Immature natural killer cell (primary cell): ENCODE data around the gene PIGBOS1. TPM values are rescaled to one million over a fixed set of nuclear protein-coding genes. Genes with fewer than 3 reads are reported as not detected.
A peak's percentile ranks its signal among the peaks of the same experiment; 100 is the strongest.
"Not testable (repeated sequence)": the region's sequence is repeated elsewhere in the genome, so short reads cannot be mapped to it uniquely, and the experiment has no call there.

Experiments used
- DNase-seq, 3 donors: peaks; one replicate each; pipeline ENCODE4 v3.0.0; 2022; ENCODE audit warnings: mixed read lengths in 1 of 3
- H3K27ac Mint-ChIP-seq, 6 donors: one replicate each; pipeline ENCODE4 v1.8.0; 2020; ENCODE audit warnings: mixed read lengths in 6 of 6, mild to moderate bottlenecking in 5 of 6, inconsistent platforms in 4 of 6, moderate library complexity in 3 of 6
- H3K27me3 Mint-ChIP-seq, 3 donors: one replicate each; pipeline ENCODE4 v1.8.0; 2020 to 2021; ENCODE audit warnings: low read depth in 3 of 3, mild to moderate bottlenecking in 3 of 3, mixed read lengths in 3 of 3, moderate library complexity in 3 of 3, inconsistent platforms in 1 of 3
- H3K36me3 Mint-ChIP-seq, 3 donors: one replicate each; pipeline ENCODE4 v1.8.0; 2020; ENCODE audit warnings: mixed read lengths in 3 of 3, inconsistent platforms in 2 of 3, mild to moderate bottlenecking in 2 of 3
- H3K4me1 Mint-ChIP-seq, 2 donors: one replicate each; pipeline ENCODE4 v1.8.0; 2020; ENCODE audit warnings: inconsistent platforms in 2 of 2, mild to moderate bottlenecking in 2 of 2, mixed read lengths in 2 of 2, moderate library complexity in 1 of 2
- H3K4me3 Mint-ChIP-seq, 5 donors: one replicate each; pipeline ENCODE4 v1.8.0; 2020; ENCODE audit warnings: mild to moderate bottlenecking in 5 of 5, mixed read lengths in 5 of 5, inconsistent platforms in 3 of 5, moderate library complexity in 3 of 5
- H3K9me3 Mint-ChIP-seq, 6 donors: one replicate each; pipeline ENCODE4 v1.8.0; 2020; ENCODE audit warnings: mild to moderate bottlenecking in 6 of 6, mixed read lengths in 6 of 6, inconsistent platforms in 4 of 6, moderate library complexity in 3 of 6
- polyA plus RNA-seq, 3 donors: library from polyadenylated mRNA; unstranded; fragments of 300-500 nt; fragmentation: Illumina TruSeq; gene quantifications; one replicate each; pipeline ENCODE4 v1.2.3, GENCODE V29; 2021

The PIGBOS1 gene
- polyA plus RNA-seq, 3 donors from 2014 or later, result 26.2 to 46.7 (median 34.9) TPM

GRCh38 chr15:55288006-55288717 is 30.8 kb downstream of the PIGBOS1 start:
- H3K4me3 Mint-ChIP-seq, result peak overlapping the region; percentile 94 to 97 (median 96)
- H3K27me3 Mint-ChIP-seq, result peaks cover 0 to 16% (median 11%) of the 10 kb centered on the region in 3 donors
- peaks cover 61 to 66% of the 10 kb centered on the region in 2 donors for H3K4me1 Mint-ChIP-seq
- no peaks in the 10 kb centered on the region for H3K9me3 Mint-ChIP-seq
- peak overlapping the region; percentile 93 to 99 (median 96) for H3K27ac Mint-ChIP-seq
- no peak for DNase-seq
- H3K36me3 Mint-ChIP-seq, result peaks cover 3 to 8% (median 5%) of the 10 kb centered on the region in 3 donors

GRCh38 chr15:55286442-55287189 is 32.3 kb downstream of the PIGBOS1 start:
- Mint-ChIP-seq H3K27me3 (peaks cover 0 to 16% (median 11%) of the 10 kb centered on the region in 3 donors), H3K4me3 (peak overlapping the region; percentile 51 to 97 (median 96)), H3K27ac (peak overlapping the region; percentile 95 to 99 (median 98)), H3K4me1 (peaks cover 77 to 82% of the 10 kb centered on the region in 2 donors)
- not testable (repeated sequence) for H3K9me3 Mint-ChIP-seq, H3K36me3 Mint-ChIP-seq, DNase-seq

- no peak for DNase-seq
- Mint-ChIP-seq H3K4me1 (peaks cover 95 to 97% of the 10 kb centered on the region in 2 donors), H3K27ac (peak overlapping the region; percentile 76 to 99 (median 96)), H3K27me3 (peaks cover 0 to 14% (median 3%) of the 10 kb centered on the region in 3 donors), H3K4me3 (peak overlapping the region; percentile 26 to 81 (median 47)), H3K9me3 (no peaks in the 10 kb centered on the region), H3K36me3 (peaks cover 3 to 8% (median 5%) of the 10 kb centered on the region in 3 donors)
Observed at GRCh38 chr15:55284426-55284825, 34.5 kb downstream of the PIGBOS1 start.

- peak overlapping the region; percentile 76 to 89 (median 85) for H3K4me3 Mint-ChIP-seq
- H3K36me3 Mint-ChIP-seq, result peaks cover 3 to 8% (median 5%) of the 10 kb centered on the region in 3 donors
- no peak for DNase-seq
- H3K9me3 Mint-ChIP-seq, result no peaks in the 10 kb centered on the region
- H3K4me1 Mint-ChIP-seq, result peaks cover 98 to 100% of the 10 kb centered on the region in 2 donors
- peaks cover 0 to 7% (median 3%) of the 10 kb centered on the region in 3 donors for H3K27me3 Mint-ChIP-seq
- H3K27ac Mint-ChIP-seq, result peak overlapping the region; percentile 95 to 99 (median 98)
Observed at GRCh38 chr15:55283379-55284147, 35.4 kb downstream of the PIGBOS1 start.

- H3K4me1 Mint-ChIP-seq, result peaks cover 98 to 100% of the 10 kb centered on the region in 2 donors
- H3K36me3 Mint-ChIP-seq, result peaks cover 3 to 8% (median 5%) of the 10 kb centered on the region in 3 donors
- H3K9me3 Mint-ChIP-seq, result no peaks in the 10 kb centered on the region
- H3K4me3 Mint-ChIP-seq, result peak overlapping the region; percentile 76 to 89 (median 85)
- peak overlapping the region; percentile 95 to 99 (median 98) for H3K27ac Mint-ChIP-seq
- peaks cover 0 to 4% (median 3%) of the 10 kb centered on the region in 3 donors for H3K27me3 Mint-ChIP-seq
- peak; percentile 64 to 68 (median 65) for DNase-seq
Observed at GRCh38 chr15:55282284-55282833, 36.6 kb downstream of the PIGBOS1 start.

GRCh38 chr15:55281517-55282228 is 37.2 kb downstream of the PIGBOS1 start:
- Mint-ChIP-seq H3K36me3 (peaks cover 3 to 7% (median 5%) of the 10 kb centered on the region in 3 donors), H3K9me3 (no peaks in the 10 kb centered on the region), H3K27ac (peak overlapping the region; percentile 95 to 99 (median 98)), H3K27me3 (peaks cover 2 to 9% (median 3%) of the 10 kb centered on the region in 3 donors), H3K4me3 (peak overlapping the region; percentile 76 to 89 (median 85)), H3K4me1 (peaks cover 100% of the 10 kb centered on the region in 2 donors)
- DNase-seq, result no peak

- peak in 1 of 3 donors; percentile 24 for DNase-seq
- H3K4me1 Mint-ChIP-seq, result peaks cover 99 to 100% of the 10 kb centered on the region in 2 donors
- H3K27me3 Mint-ChIP-seq, H3K9me3 Mint-ChIP-seq, H3K36me3 Mint-ChIP-seq: not testable (repeated sequence)
- peak overlapping the region; percentile 95 to 99 (median 98) for H3K27ac Mint-ChIP-seq
- peak overlapping the region in 4 of 5 donors; percentile 31 to 89 (median 77) for H3K4me3 Mint-ChIP-seq
Observed at GRCh38 chr15:55280589-55280988, 38.3 kb downstream of the PIGBOS1 start.

GRCh38 chr15:55279746-55280351 is 39.1 kb downstream of the PIGBOS1 start:
- no peaks in the 10 kb centered on the region for H3K9me3 Mint-ChIP-seq
- peak overlapping the region; percentile 95 to 99 (median 98) for H3K27ac Mint-ChIP-seq
- peaks cover 99 to 100% of the 10 kb centered on the region in 2 donors for H3K4me1 Mint-ChIP-seq
- H3K4me3 Mint-ChIP-seq, result peak overlapping the region; percentile 75 to 89 (median 80)
- peak; percentile 63 to 71 (median 67) for DNase-seq
- peaks cover 0 to 8% (median 2%) of the 10 kb centered on the region in 3 donors for H3K27me3 Mint-ChIP-seq
- no peaks in the 10 kb centered on the region for H3K36me3 Mint-ChIP-seq

- peaks cover 0 to under 1% (median 0%) of the 10 kb centered on the region in 3 donors for H3K36me3 Mint-ChIP-seq
- peaks cover 93 to 96% of the 10 kb centered on the region in 2 donors for H3K4me1 Mint-ChIP-seq
- H3K27me3 Mint-ChIP-seq, result peaks cover 0 to 8% (median 2%) of the 10 kb centered on the region in 3 donors
- H3K4me3 Mint-ChIP-seq, result peak overlapping the region; percentile 75 to 89 (median 80)
- no peaks in the 10 kb centered on the region for H3K9me3 Mint-ChIP-seq
- peak overlapping the region; percentile 95 to 99 (median 98) for H3K27ac Mint-ChIP-seq
- no peak for DNase-seq
Observed at GRCh38 chr15:55279100-55279745, 39.7 kb downstream of the PIGBOS1 start.

- DNase-seq, result no peak
- H3K27me3 Mint-ChIP-seq, result peaks cover 0 to 10% (median 2%) of the 10 kb centered on the region in 3 donors
- H3K36me3 Mint-ChIP-seq, result peaks cover 0 to 11% (median 8%) of the 10 kb centered on the region in 3 donors
- no peaks in the 10 kb centered on the region for H3K9me3 Mint-ChIP-seq
- peak overlapping the region; percentile 76 to 88 (median 80) for H3K4me3 Mint-ChIP-seq
- peaks cover 90 to 96% of the 10 kb centered on the region in 2 donors for H3K4me1 Mint-ChIP-seq
- H3K27ac Mint-ChIP-seq, result peak overlapping the region; percentile 95 to 99 (median 98)
Observed at GRCh38 chr15:55277715-55278114, 41.2 kb downstream of the PIGBOS1 start.

- no peaks in the 10 kb centered on the region for H3K9me3 Mint-ChIP-seq
- H3K36me3 Mint-ChIP-seq, result peaks cover 0 to 13% (median 8%) of the 10 kb centered on the region in 3 donors
- DNase-seq, result peak; percentile 75 to 80 (median 76)
- peak overlapping the region; percentile 95 to 99 (median 98) for H3K27ac Mint-ChIP-seq
- peaks cover 0 to 10% (median 2%) of the 10 kb centered on the region in 3 donors for H3K27me3 Mint-ChIP-seq
- H3K4me3 Mint-ChIP-seq, result peak overlapping the region; percentile 76 to 88 (median 80)
- peaks cover 89 to 96% of the 10 kb centered on the region in 2 donors for H3K4me1 Mint-ChIP-seq
Observed at GRCh38 chr15:55277116-55277564, 41.8 kb downstream of the PIGBOS1 start.
